Measurements from ENCODE around the gene HHIPL1. TPM values are rescaled to one million over a fixed set of nuclear protein-coding genes. Genes with fewer than 3 reads are reported as not detected.

The HHIPL1 gene
- total RNA-seq, 1 donor from 2014 or later = 12.0 TPM

GRCh38 chr14:99708449-99708848 is 63.5 kb downstream of the HHIPL1 start:
- DNase-seq (ENCODE audit: low spot score) = no peak

GRCh38 chr14:99713972-99714371 is 69.0 kb downstream of the HHIPL1 start:
- DNase-seq (ENCODE audit: low spot score) = no peak

- DNase-seq (ENCODE audit: low spot score) = no peak
Observed at GRCh38 chr14:99715266-99716000, 70.5 kb downstream of the HHIPL1 start.

- DNase-seq (ENCODE audit: low spot score) = no peak
Observed at GRCh38 chr14:99716091-99716849, 71.3 kb downstream of the HHIPL1 start.

GRCh38 chr14:99716850-99717681 is 72.1 kb downstream of the HHIPL1 start:
- no peak for DNase-seq (ENCODE audit: low spot score)

GRCh38 chr14:99717682-99718013 is 72.7 kb downstream of the HHIPL1 start:
- DNase-seq (ENCODE audit: low spot score) = no peak

- no peak for DNase-seq (ENCODE audit: low spot score)
Observed at GRCh38 chr14:99718031-99718810, 73.3 kb downstream of the HHIPL1 start.

- no peak for DNase-seq (ENCODE audit: low spot score)
Observed at GRCh38 chr14:99718811-99719192, 73.9 kb downstream of the HHIPL1 start.

GRCh38 chr14:99720941-99721791 is 76.2 kb downstream of the HHIPL1 start:
- no peak for DNase-seq (ENCODE audit: low spot score)

- DNase-seq (ENCODE audit: low spot score) = no peak
Observed at GRCh38 chr14:99721792-99722516, 77.0 kb downstream of the HHIPL1 start.

GRCh38 chr14:99722741-99723140 is 77.8 kb downstream of the HHIPL1 start:
- DNase-seq (ENCODE audit: low spot score) = no peak

- DNase-seq (ENCODE audit: low spot score) = no peak
Observed at GRCh38 chr14:99724196-99724891, 79.4 kb downstream of the HHIPL1 start.

- no peak for DNase-seq (ENCODE audit: low spot score)
Observed at GRCh38 chr14:99724939-99725773, 80.2 kb downstream of the HHIPL1 start.

- DNase-seq (ENCODE audit: low spot score) = no peak
Observed at GRCh38 chr14:99725774-99726537, 81.0 kb downstream of the HHIPL1 start.

GRCh38 chr14:99726538-99727095 is 81.7 kb downstream of the HHIPL1 start:
- no peak for DNase-seq (ENCODE audit: low spot score)

GRCh38 chr14:99727096-99727870 is 82.4 kb downstream of the HHIPL1 start:
- no peak for DNase-seq (ENCODE audit: low spot score)
